HG02759 (cell line): ENCODE measurements around the gene MYO1D.

Experiments used
- ATAC-seq: cut with Tn5 transposase; IDR thresholded peaks from one replicate; pipeline ENCODE4 v1.9.1; 2021; ENCODE audit warnings: mild to moderate bottlenecking, moderate library complexity; ENCODE audit not compliant: unreplicated experiment

The MYO1D gene

GRCh38 chr17:32494621-32495358, 382.1 kb downstream of the MYO1D start:
- ATAC-seq = no peak

DNA sequence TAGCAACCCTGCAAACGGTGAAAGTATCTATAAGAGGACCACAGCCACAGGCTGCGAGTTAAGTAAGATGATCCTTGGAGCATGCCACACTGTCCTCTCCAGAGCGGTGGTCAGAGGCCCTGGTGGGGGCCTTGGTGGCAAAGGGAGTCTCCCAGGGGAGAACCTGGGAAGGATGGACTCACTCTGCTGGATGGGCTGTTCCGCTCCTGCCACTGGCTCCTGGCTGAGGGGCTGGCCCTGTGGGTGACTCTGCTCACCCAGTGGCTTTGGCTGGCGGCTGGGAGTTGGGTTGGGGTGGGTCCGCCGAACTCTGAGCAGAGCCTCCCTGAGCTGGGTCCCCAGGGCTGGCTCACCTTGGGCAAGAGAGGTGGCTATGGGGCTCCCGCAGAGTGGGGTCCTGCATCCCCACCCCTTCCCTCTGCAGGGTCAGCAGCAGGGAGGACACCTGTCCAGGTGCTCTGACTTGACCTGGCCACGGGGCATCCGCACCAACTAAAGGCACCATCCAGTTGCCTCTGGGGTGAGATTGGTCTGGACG, 382.9 kb downstream of the MYO1D start:
- no peak for ATAC-seq

DNA sequence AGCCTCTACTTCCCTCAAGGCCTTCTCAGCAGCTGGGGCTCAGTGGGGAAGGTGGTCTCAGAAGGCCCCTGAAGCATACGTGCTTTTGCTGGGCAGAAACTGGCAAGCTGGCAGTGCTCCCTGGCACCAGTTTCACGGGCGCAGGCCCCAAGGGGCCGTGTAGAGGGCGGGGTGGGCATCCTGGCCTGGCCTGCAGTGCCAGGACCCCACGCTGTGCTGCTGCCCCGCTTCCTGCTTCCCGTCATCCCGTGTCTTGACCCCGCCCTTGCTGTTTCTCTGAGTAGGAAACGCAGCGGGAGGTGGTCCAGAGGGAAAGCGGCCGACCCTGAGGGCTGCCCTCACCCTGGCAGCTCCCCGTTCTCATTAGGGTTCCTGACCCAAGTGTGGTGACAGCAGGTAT, 383.4 kb downstream of the MYO1D start:
- no peak for ATAC-seq

DNA sequence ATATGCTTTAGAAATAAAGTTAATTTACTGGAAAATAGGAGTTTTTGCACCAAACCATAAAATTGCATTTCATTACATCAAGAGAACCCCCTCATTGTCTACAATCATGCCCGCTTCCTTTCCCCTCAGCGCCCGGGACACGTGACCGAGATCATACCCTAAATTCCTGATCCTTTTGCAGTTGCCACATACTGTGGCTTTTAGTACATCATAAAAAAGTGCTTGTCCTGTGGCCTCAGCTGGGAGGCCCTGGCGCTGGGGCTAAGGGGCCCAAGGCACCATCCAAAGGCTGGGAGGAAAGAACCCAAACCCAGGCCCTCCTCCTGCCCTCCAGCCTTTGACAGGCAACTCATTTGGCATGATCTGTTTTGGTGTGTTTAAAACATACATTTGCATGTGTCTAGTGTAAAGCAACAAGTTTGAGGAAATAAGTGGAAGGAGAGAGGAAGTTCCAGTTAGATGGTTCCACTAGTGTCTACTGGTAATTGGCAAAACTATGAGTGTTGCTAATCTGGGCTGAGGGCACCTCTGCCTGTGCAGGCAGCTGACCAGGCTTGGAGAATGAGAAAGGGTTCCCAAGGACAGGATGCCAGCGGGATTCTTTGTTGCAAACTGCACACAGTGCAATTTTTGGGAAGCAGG, 384.2 kb downstream of the MYO1D start:
- no peak for ATAC-seq

GRCh38 chr17:32492264-32492589, 384.7 kb downstream of the MYO1D start:
- no peak for ATAC-seq

DNA sequence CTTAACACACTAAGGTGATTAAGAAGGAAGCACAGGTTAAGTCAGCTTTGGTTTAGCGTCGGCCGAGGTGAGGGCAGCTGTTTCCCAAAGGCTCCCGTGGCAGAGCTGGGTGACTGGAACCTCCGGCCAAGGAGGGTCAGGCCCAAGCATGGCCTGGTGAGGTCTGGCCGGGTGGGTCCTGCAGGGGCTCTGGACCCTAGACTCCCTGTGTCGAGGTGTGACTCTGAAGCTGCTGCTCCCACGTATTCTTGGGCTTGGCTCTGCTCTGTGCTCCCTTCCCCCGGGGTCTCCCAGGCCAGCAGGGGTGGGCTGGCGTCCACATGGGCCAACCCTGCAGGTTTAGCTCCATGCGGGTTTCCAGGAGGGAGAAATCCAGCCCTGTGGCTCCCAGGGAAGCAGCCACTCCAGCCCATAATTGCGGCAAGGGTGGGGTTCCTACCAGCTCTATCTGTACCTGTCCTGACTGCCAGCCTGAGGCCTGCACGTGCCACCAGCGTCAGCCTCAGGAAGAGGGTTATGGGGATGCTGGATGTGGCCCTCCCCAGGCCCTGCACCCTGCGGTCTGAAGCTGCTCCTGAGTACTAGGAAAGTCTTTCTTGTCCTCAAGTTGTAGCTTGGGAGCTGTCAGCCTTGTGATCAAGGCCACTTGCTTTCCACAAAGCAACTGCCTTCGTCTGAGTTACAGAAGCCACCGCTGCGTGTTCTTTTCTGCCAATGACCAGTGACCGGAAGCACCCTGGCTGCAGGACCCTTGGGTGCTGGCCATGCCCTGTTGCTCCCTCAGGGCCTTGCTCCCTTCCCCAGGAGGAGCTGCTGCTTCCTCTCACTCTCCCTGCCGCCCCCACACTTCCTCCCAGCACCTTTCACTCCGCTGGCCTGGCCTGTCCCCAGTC, 385.3 kb downstream of the MYO1D start:
- ATAC-seq = no peak

- no peak for ATAC-seq
Observed at GRCh38 chr17:32490101-32490482, 386.8 kb downstream of the MYO1D start.

DNA sequence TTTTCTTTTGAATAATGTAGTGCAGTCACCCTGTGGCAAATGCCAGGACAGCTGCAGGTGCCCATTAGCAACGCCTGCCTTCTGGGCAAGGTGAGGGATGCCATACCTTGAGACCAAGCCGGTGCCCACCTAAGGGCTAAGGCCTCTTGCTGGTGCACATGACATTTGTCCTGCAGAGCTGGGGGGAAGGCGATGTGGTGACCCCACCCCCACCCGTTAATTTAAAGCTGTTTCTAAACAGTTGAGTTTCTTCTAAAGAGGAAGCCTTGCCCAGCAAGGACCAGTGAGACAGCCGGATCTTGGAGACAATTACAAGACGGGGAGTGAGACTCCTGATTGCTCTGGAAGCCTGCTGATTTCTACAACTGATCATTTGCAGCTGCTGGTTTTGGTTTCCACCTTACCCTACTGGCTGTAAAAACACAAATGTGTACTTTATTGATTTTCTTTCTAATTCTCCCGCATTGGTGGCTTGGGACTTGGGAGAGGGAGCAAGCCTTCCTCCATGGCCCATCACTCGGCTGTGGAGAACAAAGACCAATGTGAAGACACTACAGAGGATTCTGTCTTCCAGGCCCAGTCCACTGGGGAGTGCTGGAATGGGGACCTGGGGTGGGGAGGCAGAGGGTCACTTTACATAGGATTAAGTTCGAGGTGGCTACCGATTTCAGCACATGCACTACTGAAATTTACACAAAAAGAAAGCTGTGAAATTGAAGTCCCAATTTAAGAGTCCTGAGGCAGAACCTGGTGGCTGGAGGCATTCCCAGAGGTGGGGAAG, 387.4 kb downstream of the MYO1D start:
- no peak for ATAC-seq

GRCh38 chr17:32488604-32489180, 388.2 kb downstream of the MYO1D start:
- no peak for ATAC-seq

DNA sequence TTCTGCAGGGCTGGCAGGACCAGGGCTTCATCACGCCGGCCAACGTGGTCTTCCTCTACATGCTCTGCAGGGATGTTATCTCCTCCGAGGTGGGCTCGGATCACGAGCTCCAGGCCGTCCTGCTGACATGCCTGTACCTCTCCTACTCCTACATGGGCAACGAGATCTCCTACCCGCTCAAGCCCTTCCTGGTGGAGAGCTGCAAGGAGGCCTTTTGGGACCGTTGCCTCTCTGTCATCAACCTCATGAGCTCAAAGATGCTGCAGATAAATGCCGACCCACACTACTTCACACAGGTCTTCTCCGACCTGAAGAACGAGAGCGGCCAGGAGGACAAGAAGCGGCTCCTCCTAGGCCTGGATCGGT, 388.8 kb downstream of the MYO1D start:
- ATAC-seq = no peak

DNA sequence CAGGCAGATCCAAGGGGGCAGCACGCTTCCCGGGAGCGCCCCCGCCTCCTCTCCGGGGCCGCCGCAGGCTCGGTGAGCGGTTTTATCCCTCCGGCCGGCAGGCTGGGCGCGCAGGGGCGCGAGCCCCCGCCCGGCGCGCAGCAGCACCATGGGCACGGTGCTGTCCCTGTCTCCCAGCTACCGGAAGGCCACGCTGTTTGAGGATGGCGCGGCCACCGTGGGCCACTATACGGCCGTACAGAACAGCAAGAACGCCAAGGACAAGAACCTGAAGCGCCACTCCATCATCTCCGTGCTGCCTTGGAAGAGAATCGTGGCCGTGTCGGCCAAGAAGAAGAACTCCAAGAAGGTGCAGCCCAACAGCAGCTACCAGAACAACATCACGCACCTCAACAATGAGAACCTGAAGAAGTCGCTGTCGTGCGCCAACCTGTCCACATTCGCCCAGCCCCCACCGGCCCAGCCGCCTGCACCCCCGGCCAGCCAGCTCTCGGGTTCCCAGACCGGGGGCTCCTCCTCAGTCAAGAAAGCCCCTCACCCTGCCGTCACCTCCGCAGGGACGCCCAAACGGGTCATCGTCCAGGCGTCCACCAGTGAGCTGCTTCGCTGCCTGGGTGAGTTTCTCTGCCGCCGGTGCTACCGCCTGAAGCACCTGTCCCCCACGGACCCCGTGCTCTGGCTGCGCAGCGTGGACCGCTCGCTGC, 389.3 kb downstream of the MYO1D start:
- peak; percentile 20 for ATAC-seq

DNA sequence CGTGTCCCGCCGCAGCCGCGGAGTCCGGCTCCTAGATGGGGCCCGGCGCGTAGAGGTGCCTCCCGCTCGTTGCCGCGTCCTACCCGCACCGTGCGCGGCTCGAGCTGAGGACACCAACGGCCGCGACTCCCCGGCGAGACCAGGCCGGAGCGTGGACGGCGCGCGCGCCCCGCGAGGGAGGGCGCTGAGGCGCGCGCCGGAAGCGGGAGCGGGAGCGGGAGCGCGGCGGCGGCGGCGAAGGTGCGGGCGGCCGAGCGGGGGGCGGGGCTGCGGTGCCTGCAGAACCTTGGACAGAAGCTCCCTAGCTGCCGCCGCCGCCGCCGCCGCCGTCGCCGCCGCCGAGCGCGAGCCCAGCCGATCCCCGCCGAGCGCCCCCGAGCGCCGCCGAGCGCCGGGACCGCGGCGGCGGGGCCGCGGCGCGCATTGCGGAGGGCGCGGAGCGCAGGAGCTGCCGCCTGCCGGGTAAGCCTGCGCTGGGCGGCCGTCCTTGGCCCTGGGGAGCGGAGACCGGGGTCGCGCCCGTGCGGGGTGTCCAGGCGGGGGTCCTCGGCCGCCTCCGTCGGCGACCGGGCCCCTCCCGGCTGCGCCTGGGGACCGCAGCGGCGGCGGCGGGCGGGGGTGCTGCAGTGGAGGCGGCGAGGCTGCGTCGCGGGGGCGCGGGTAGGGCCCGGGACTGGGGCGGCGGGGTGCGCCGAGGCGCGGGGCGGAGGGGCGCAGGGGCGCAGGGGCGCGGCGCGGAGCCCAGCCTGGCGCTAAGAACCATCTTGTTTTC, 390.0 kb downstream of the MYO1D start, which contains the start of gene CDK5R1:
Gene CDK5R1, plus strand, starts transcription at position 293 of the 772 bp plus-strand sequence. CDS start 628 bp downstream, outside the sequence.
- ATAC-seq = peak; percentile 62

DNA sequence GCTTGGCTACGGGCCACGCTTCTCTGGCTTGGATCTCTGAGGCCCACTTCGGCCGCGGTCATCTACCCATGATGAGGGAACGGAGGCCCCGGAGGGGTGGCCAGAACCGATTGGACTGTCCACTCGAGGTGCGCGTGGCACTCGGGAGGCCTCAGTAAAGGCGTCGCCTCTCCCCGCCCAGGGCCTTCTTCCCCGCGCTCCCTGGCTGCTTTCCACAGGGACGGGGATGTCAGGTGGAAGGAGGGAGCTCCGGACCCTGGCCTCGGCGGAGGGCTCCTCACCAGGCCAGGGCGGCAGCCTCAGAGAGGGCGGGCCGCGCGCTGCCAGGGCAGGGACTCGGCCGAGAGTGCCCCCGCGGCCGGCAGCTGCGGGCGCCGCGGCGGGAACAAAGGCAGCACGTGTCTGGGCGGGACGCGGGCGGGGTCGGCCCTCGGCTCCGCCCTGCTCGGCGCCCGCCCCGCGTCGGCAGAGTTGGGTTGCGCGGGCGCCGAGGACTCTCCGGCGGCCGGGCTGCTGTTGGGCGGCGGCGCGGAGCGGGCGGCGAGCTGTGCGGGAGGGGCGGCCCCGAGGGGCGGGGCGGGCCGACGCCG, 390.7 kb downstream of the MYO1D start:
- peak; percentile 71 for ATAC-seq

DNA sequence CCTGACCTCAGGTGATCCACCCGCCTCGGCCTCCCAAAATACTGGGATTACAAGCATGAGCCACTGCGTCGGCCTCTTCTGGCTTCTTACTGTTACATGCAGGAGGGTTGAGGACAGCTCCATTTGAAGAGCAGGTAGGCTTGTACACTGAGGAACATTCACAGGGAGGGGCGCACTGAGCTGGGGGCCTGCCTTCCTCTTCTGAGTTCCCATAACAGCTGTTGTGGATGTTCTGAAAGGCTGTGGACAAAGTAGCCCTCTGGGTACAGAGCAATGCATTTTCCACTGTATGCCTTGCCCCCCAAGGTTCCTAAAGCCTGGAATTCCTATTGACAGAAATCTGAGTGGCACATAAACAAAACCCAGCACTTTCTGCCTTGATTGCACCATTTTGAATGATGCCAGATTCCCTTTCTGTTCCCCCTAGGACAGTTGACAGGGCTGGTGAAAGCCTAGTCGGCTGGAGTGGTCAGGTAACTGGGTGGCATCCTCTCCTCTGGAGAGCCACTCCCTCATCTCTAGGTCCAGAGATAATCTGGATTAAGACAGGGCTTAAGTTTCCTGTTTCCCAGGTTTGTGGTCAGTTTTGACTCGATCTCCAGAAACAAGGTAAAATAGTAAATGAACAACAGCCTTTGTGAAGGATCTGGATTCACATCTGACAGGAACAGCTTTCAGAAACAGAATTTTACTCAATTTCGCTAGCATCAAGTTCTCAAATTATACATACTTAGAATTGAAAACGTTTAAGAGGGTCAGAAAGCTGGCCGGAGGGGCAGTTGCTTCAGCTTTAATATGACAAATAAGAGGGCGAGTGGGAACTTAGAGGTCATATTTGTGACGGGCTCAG, 391.4 kb downstream of the MYO1D start:
- no peak for ATAC-seq

GRCh38 chr17:32484628-32485027, 392.3 kb downstream of the MYO1D start:
- ATAC-seq = no peak

DNA sequence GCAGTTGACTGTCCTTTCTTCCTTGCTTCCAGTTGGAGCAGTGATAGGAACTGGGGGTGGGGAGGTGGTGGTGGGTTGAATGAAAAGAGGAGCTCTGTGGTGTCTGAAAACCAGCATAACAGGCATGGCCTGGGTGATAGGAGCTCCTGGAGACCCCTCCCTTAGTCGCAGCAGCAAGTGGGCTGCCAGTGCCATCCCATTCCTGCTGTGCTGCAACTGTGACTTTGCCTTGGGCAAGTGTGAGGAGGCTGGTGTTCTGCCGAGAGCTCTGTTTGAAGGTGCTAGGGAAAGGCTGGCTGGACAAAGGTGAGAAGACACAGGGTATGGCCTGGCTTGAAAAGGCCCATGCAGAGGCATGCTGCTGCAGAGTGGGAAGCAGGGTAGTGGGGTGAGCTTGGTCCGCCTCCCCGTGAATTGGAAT, 392.9 kb downstream of the MYO1D start:
- ATAC-seq = no peak

- no peak for ATAC-seq
Observed at GRCh38 chr17:32483451-32484019, 393.4 kb downstream of the MYO1D start.
